ENCODE measurements around the gene ZNF524.
A peak's percentile ranks its signal among the peaks of the same experiment; 100 is the strongest.

Gene ZNF524

GRCh38 chr19:55597501-55597921 is 2.6 kb upstream of the ZNF524 start:
- POLR2A ChIA-PET = interaction anchor here (0.5 kb wide), 1 partner anchor 45 kb away, joined by 3 read pairs; no protein-coding TSS in a partner anchor
- TF ChIP-seq PKNOX1 (IDR thresholded peaks at IDR 0.05) = no peak
- no peak for TF ChIP-seq L3MBTL2 (conservative IDR thresholded peaks at IDR 0.05)
- no peak for TF ChIP-seq LEF1 (IDR thresholded peaks at IDR 0.05; ENCODE audit: borderline replicate concordance)
- no peak for TF ChIP-seq FOXA1 (IDR thresholded peaks at IDR 0.05)
- no peak for TF ChIP-seq HDGF (IDR thresholded peaks at IDR 0.05; ENCODE audit: borderline replicate concordance)
- no peak for TF ChIP-seq SP1 (IDR thresholded peaks at IDR 0.05)
- no peak for TF ChIP-seq SUZ12 (IDR thresholded peaks at IDR 0.05)
- TF ChIP-seq TARDBP (IDR thresholded peaks at IDR 0.05) = no peak
- no peak for TF ChIP-seq CTBP1 (IDR thresholded peaks at IDR 0.05; ENCODE audit: borderline replicate concordance)
- no peak for TF ChIP-seq FOXM1 (IDR thresholded peaks at IDR 0.05; ENCODE audit: borderline replicate concordance)
- no peak for TF ChIP-seq ELF4 (IDR thresholded peaks at IDR 0.05)
- TF ChIP-seq NFRKB (IDR thresholded peaks at IDR 0.05) = no peak
- TF ChIP-seq FOXK2 (IDR thresholded peaks at IDR 0.05) = no peak
- DNase-seq (ENCODE audit: extremely low spot score) = no peak
- CTCF ChIA-PET = no interaction called here

GRCh38 chr19:55598034-55598433 is 2.1 kb upstream of the ZNF524 start:
- TF ChIP-seq L3MBTL2 (conservative IDR thresholded peaks at IDR 0.05) (no peak), LEF1 (IDR thresholded peaks at IDR 0.05; ENCODE audit: borderline replicate concordance) (no peak), ARNT (IDR thresholded peaks at IDR 0.05) (no peak), HDGF (IDR thresholded peaks at IDR 0.05; ENCODE audit: borderline replicate concordance) (no peak), ZNF384 (IDR thresholded peaks at IDR 0.05) (no peak), TARDBP (IDR thresholded peaks at IDR 0.05) (no peak), FOXA1 (IDR thresholded peaks at IDR 0.05) (no peak), BHLHE40 (IDR thresholded peaks at IDR 0.05; ENCODE audit: borderline replicate concordance) (no peak), FOXK2 (IDR thresholded peaks at IDR 0.05) (no peak)
- ChIA-PET CTCF (no interaction called here), POLR2A (interaction anchor here (0.5 to 2.1 kb wide), 2 partner anchors 10 to 45 kb away, joined by 3 to 29 read pairs; no protein-coding TSS in a partner anchor)
- no peak for DNase-seq (ENCODE audit: extremely low spot score)

GRCh38 chr19:55598719-55599467 is 1.2 kb upstream of the ZNF524 start:
- ChIA-PET CTCF (interaction anchor here (0.6 to 0.7 kb wide), 3 partner anchors 34 to 73 kb away, joined by 3 read pairs; no protein-coding TSS in a partner anchor), POLR2A (interaction anchor here (0.6 to 2.1 kb wide), 20 partner anchors 8 to 298 kb away, joined by 3 to 29 read pairs (median 5); partner anchors contain the start of genes U2AF2, ZNF579, ZNF628 and ZNF784)
- TF ChIP-seq ZNF384 (IDR thresholded peaks at IDR 0.05) = no peak
- TF ChIP-seq HDGF (IDR thresholded peaks at IDR 0.05; ENCODE audit: borderline replicate concordance) = 0 out of 2 replicates have a peak, but pooled peaks have one; percentile 78
- 0 out of 2 replicates have a peak, but pooled peaks have one; percentile 20 for TF ChIP-seq SP1 (IDR thresholded peaks at IDR 0.05)
- no peak for TF ChIP-seq BHLHE40 (IDR thresholded peaks at IDR 0.05; ENCODE audit: borderline replicate concordance)
- TF ChIP-seq FOXA1 (IDR thresholded peaks at IDR 0.05) = no peak
- TF ChIP-seq FOXM1 (IDR thresholded peaks at IDR 0.05; ENCODE audit: borderline replicate concordance) = peak; percentile 78; the same call in 1 of the 2 replicates
- TF ChIP-seq NFRKB (IDR thresholded peaks at IDR 0.05) = no peak
- no peak; the same call in 1 of the 2 replicates for TF ChIP-seq PKNOX1 (IDR thresholded peaks at IDR 0.05)
- peak; percentile 90 for DNase-seq (ENCODE audit: extremely low spot score)

GRCh38 chr19:55599468-55599841 is 633 bp upstream of the ZNF524 start, which contains the start of gene FIZ1:
TSS of gene FIZ1 (minus strand) at chr19:55599517. CDS start at chr19:55597865, 1,652 bp downstream.
- POLR2A ChIA-PET = interaction anchor here (0.8 to 2.1 kb wide), 20 partner anchors 9 to 298 kb away, joined by 3 to 29 read pairs (median 5); partner anchors contain the start of genes U2AF2, ZNF579, ZNF628 and ZNF784
- CTCF ChIA-PET = interaction anchor here (0.6 to 0.7 kb wide), 4 partner anchors 34 to 72 kb away, joined by 3 to 5 read pairs (median 3); no protein-coding TSS in a partner anchor

GRCh38 chr19:55600662-55601028 is 557 bp downstream of the ZNF524 start:
- ChIA-PET POLR2A (interaction anchor here (1.2 to 1.7 kb wide), 3 partner anchors 24 to 133 kb away, joined by 3 to 6 read pairs (median 3); partner anchors contain the start of gene ZNF784), CTCF (interaction anchor here (0.6 kb wide), 1 partner anchor 14 kb away, joined by 3 read pairs; no protein-coding TSS in a partner anchor)
- DNase-seq (ENCODE audit: extremely low spot score) = no peak

More at GRCh38 chr19:55599468-55599841, 633 bp upstream of the ZNF524 start, which contains the start of gene FIZ1:
- DNase-seq (ENCODE audit: extremely low spot score) = peak; percentile 79
- no peak for TF ChIP-seq FOXK2 (IDR thresholded peaks at IDR 0.05)
- TF ChIP-seq PKNOX1 (IDR thresholded peaks at IDR 0.05) = no peak
- TF ChIP-seq TARDBP (IDR thresholded peaks at IDR 0.05) = no peak
- TF ChIP-seq BHLHE40 (IDR thresholded peaks at IDR 0.05; ENCODE audit: borderline replicate concordance) = no peak
- peak; percentile 67; the same call in 1 of the 2 replicates for TF ChIP-seq ELF4 (IDR thresholded peaks at IDR 0.05)
- TF ChIP-seq NFRKB (IDR thresholded peaks at IDR 0.05) = no peak
- no peak for TF ChIP-seq FOXA1 (IDR thresholded peaks at IDR 0.05)
- TF ChIP-seq L3MBTL2 (conservative IDR thresholded peaks at IDR 0.05) = no peak
- no peak for TF ChIP-seq FOXM1 (IDR thresholded peaks at IDR 0.05; ENCODE audit: borderline replicate concordance)

More at GRCh38 chr19:55600662-55601028, 557 bp downstream of the ZNF524 start:
- no peak for TF ChIP-seq ZNF384 (IDR thresholded peaks at IDR 0.05)
- no peak for TF ChIP-seq PKNOX1 (IDR thresholded peaks at IDR 0.05)
- TF ChIP-seq L3MBTL2 (conservative IDR thresholded peaks at IDR 0.05) = no peak
- TF ChIP-seq FOXA1 (IDR thresholded peaks at IDR 0.05) = no peak
- no peak for TF ChIP-seq NFRKB (IDR thresholded peaks at IDR 0.05)
- no peak for TF ChIP-seq CTBP1 (IDR thresholded peaks at IDR 0.05; ENCODE audit: borderline replicate concordance)
- no peak for TF ChIP-seq LEF1 (IDR thresholded peaks at IDR 0.05; ENCODE audit: borderline replicate concordance)
- TF ChIP-seq FOXM1 (IDR thresholded peaks at IDR 0.05; ENCODE audit: borderline replicate concordance) = no peak
- TF ChIP-seq SP1 (IDR thresholded peaks at IDR 0.05) = no peak
- no peak for TF ChIP-seq ARNT (IDR thresholded peaks at IDR 0.05)
- TF ChIP-seq SUZ12 (IDR thresholded peaks at IDR 0.05) = no peak
- TF ChIP-seq ELF4 (IDR thresholded peaks at IDR 0.05) = no peak
- TF ChIP-seq FOXK2 (IDR thresholded peaks at IDR 0.05) = no peak
- no peak for TF ChIP-seq BHLHE40 (IDR thresholded peaks at IDR 0.05; ENCODE audit: borderline replicate concordance)

Measured in HEK293T (cell line).